Right lobe of liver (tissue), 4 donors: ENCODE data around the gene NFATC1.

ENCODE experiments used
- POLR2A ChIP-seq: fragments of 450-650 bp; IDR thresholded peaks from one replicate; pipeline ENCODE4 v1.6.1; 2017; ENCODE audit warnings: antibody characterized with exemption, mild to moderate bottlenecking
- TF ChIP-seq, protein P1 (sequence below), 4 donors: fragments of 200-600 bp in 3 of 4; fragments of 450-650 bp in 1 of 4; IDR thresholded peaks; one replicate each; pipeline versions ENCODE4 v1.5.1 to v1.8.0; 2016 to 2022; ENCODE audit warnings: antibody characterized with exemption in 4 of 4, mild to moderate bottlenecking in 2 of 4
- donor health status: DM: no; HTN: no; CAD: no.
- donor health status: DM: no; HTN: no; CAD: no.
- donor health status: DM: no; HTN: yes; CAD: no.

DNA sequence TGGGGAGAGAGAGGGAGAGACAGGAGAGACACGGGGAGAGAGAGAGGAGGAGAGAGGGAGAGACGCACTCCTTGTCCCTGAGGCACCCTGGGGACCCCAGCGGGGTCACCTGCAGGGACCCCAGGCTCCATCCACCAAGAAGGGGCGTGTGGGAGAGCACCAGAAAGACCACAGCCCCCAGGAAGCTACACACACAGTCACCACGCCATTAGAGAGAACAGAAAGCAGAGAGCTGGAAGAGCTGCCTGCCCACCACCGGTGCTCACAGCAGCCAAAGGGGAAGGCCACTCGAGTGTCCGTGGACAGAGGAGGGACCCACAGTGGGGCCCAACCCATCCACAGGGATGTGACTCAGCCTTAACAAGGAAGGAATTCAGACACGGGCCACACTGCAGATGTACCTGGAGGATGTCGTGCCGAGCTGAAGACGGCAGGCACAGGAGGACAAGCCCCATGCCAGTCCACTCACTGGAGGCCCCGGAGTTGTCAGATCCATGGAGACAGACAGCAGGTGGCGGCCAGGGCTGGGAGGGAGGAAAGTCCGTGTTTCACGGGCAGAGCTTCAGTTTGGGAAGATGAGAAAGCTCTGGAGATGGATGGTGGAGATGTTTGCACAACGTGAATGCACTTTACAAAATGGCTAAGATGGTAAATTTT is 11.5 kb upstream of the NFATC1 start:
- TF ChIP-seq, protein P1, sequence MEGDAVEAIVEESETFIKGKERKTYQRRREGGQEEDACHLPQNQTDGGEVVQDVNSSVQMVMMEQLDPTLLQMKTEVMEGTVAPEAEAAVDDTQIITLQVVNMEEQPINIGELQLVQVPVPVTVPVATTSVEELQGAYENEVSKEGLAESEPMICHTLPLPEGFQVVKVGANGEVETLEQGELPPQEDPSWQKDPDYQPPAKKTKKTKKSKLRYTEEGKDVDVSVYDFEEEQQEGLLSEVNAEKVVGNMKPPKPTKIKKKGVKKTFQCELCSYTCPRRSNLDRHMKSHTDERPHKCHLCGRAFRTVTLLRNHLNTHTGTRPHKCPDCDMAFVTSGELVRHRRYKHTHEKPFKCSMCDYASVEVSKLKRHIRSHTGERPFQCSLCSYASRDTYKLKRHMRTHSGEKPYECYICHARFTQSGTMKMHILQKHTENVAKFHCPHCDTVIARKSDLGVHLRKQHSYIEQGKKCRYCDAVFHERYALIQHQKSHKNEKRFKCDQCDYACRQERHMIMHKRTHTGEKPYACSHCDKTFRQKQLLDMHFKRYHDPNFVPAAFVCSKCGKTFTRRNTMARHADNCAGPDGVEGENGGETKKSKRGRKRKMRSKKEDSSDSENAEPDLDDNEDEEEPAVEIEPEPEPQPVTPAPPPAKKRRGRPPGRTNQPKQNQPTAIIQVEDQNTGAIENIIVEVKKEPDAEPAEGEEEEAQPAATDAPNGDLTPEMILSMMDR (IDR thresholded peaks at IDR 0.05), result no peak
- no peak for TF ChIP-seq POLR2A
